ENCODE data around the gene MYLK.

- TF ChIP-seq CTCF (IDR thresholded peaks at IDR 0.05) (no peak), POLR2A (IDR thresholded peaks at IDR 0.05) (no peak)
These were observed 243.2 kb downstream of the MYLK start for GRCh38 chr3:123640740-123641462.
